Liver (tissue), 3 donors: ENCODE data around the gene TNP2.
A peak's percentile ranks its signal among the peaks of the same experiment; 100 is the strongest.

Source experiments
- EGR1 ChIP-seq, 2 donors: IDR thresholded peaks; 2 replicates each; pipeline ENCODE4 v1.6.1; 2016 to 2018; ENCODE audit warnings: antibody characterized with exemption in 2 of 2, low read depth in 2 of 2
- RAD21 ChIP-seq, 2 donors: IDR thresholded peaks; 2 replicates each; pipeline ENCODE4 v1.6.1; 2016; ENCODE audit warnings: antibody characterized with exemption in 2 of 2, mild to moderate bottlenecking in 2 of 2
- RXRA ChIP-seq, 2 donors: IDR thresholded peaks; 2 replicates each; pipeline ENCODE4 v1.6.1; 2017 to 2018; ENCODE audit warnings: antibody characterized with exemption in 2 of 2, mild to moderate bottlenecking in 1 of 2
- SP1 ChIP-seq: IDR thresholded peaks from 2 replicates; pipeline ENCODE4 v1.6.1; 2018; ENCODE audit warnings: antibody characterized with exemption, mild to moderate bottlenecking
- TAF1 ChIP-seq: conservative IDR thresholded peaks from 2 replicates; pipeline ENCODE4 v1.6.1; 2016; ENCODE audit warnings: antibody characterized with exemption, mild to moderate bottlenecking
- TF ChIP-seq, protein P1 (sequence below): fragments of 150-350 bp; IDR thresholded peaks from 2 replicates; pipeline ENCODE4 v1.5.1; 2017; ENCODE audit warnings: improper control_type of control experiment, low read depth, low read length; ENCODE audit not compliant: missing input control
- TF ChIP-seq, protein P2 (sequence below): IDR thresholded peaks from 2 replicates; pipeline ENCODE4 v1.6.1; 2016; ENCODE audit warnings: antibody characterized with exemption
- donor health status: healthy.
- donor health status: healthy.

DNA sequence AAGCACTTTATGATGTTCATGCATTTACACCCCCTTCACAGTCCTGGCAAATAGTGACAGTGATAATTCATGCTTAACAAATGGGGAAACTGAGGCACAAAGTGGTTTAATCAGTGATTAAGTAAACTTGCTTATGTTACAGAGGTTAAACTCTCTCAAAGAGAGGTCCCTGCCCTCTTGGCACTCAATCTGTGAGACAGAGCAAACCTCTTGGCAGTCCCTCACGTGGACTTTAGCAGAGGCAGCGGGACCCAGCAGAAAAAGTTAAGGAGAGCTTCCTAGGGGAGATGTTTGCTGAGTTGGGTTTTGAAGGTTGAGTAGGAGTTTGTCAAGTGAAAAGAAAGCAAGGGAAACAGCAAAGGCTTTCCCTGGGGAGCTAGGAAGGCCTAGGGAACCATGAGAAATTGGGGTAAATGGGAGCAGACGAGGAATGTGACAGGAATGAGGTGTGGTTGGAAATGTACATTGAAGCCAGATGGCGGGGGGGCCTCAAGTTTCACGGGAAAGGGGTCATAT is 23.8 kb downstream of the TNP2 start:
- TF ChIP-seq, protein P1, sequence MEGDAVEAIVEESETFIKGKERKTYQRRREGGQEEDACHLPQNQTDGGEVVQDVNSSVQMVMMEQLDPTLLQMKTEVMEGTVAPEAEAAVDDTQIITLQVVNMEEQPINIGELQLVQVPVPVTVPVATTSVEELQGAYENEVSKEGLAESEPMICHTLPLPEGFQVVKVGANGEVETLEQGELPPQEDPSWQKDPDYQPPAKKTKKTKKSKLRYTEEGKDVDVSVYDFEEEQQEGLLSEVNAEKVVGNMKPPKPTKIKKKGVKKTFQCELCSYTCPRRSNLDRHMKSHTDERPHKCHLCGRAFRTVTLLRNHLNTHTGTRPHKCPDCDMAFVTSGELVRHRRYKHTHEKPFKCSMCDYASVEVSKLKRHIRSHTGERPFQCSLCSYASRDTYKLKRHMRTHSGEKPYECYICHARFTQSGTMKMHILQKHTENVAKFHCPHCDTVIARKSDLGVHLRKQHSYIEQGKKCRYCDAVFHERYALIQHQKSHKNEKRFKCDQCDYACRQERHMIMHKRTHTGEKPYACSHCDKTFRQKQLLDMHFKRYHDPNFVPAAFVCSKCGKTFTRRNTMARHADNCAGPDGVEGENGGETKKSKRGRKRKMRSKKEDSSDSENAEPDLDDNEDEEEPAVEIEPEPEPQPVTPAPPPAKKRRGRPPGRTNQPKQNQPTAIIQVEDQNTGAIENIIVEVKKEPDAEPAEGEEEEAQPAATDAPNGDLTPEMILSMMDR = no peak
- TF ChIP-seq TAF1 = no peak
- TF ChIP-seq SP1 = no peak
- TF ChIP-seq, protein P2, sequence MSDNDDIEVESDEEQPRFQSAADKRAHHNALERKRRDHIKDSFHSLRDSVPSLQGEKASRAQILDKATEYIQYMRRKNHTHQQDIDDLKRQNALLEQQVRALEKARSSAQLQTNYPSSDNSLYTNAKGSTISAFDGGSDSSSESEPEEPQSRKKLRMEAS = no peak
- no peak for TF ChIP-seq RAD21 (IDR thresholded peaks at IDR 0.05)
- TF ChIP-seq EGR1 (IDR thresholded peaks at IDR 0.05; ENCODE audit: low read depth in 2 of 2) = no peak
- TF ChIP-seq RXRA (IDR thresholded peaks at IDR 0.05) = peak; percentile 45 to 56
